IPS DF 4.7 (cell line): ENCODE data around the gene COL2A1.
A peak's percentile ranks its signal among the peaks of the same experiment; 100 is the strongest.

Source experiments
- DNase-seq: peaks from one replicate; pipeline ENCODE4 v3.0.0-alpha.2; 2013; ENCODE audit warnings: low spot score; ENCODE audit errors: extremely low read depth

Gene COL2A1

GRCh38 chr12:48030173-48030650 is 25.9 kb upstream of the COL2A1 start:
- DNase-seq, result no peak

GRCh38 chr12:48029491-48030172 is 25.4 kb upstream of the COL2A1 start:
- DNase-seq, result no peak

GRCh38 chr12:48028541-48029431 is 24.5 kb upstream of the COL2A1 start:
- DNase-seq, result no peak

- DNase-seq, result no peak
Measured at GRCh38 chr12:48027183-48028002, 23.1 kb upstream of the COL2A1 start.

- no peak for DNase-seq
Measured at GRCh38 chr12:48026060-48026827, 22.0 kb upstream of the COL2A1 start.

- DNase-seq, result no peak
Measured at GRCh38 chr12:48025281-48025680, 21.0 kb upstream of the COL2A1 start.

GRCh38 chr12:48024735-48025134 is 20.5 kb upstream of the COL2A1 start:
- DNase-seq, result no peak

GRCh38 chr12:48023386-48023785 is 19.1 kb upstream of the COL2A1 start:
- DNase-seq, result no peak

GRCh38 chr12:48022676-48023385 is 18.6 kb upstream of the COL2A1 start:
- no peak for DNase-seq

GRCh38 chr12:48022180-48022521 is 17.9 kb upstream of the COL2A1 start:
- no peak for DNase-seq

GRCh38 chr12:48021485-48022179 is 17.4 kb upstream of the COL2A1 start:
- DNase-seq, result peak; percentile 87

GRCh38 chr12:48019639-48020265 is 15.5 kb upstream of the COL2A1 start:
- DNase-seq, result no peak

GRCh38 chr12:48018618-48018995 is 14.3 kb upstream of the COL2A1 start:
- DNase-seq, result no peak

GRCh38 chr12:48017921-48018617 is 13.8 kb upstream of the COL2A1 start:
- no peak for DNase-seq

GRCh38 chr12:48017496-48017895 is 13.2 kb upstream of the COL2A1 start:
- DNase-seq, result no peak

GRCh38 chr12:48016373-48017020 is 12.2 kb upstream of the COL2A1 start:
- no peak for DNase-seq

GRCh38 chr12:48015954-48016353 is 11.7 kb upstream of the COL2A1 start:
- no peak for DNase-seq

GRCh38 chr12:48015129-48015528 is 10.9 kb upstream of the COL2A1 start:
- DNase-seq, result no peak
